Stimulated activated CD4-positive, alpha-beta T cell treated with anti-CD3 and anti-CD28 coated beads, TNF-alpha, amount 100 ng/mL, for 4 hours (primary cell): Measurements from ENCODE around the gene KRT6A.
"Not testable (repeated sequence)": the region's sequence is repeated elsewhere in the genome, so short reads cannot be mapped to it uniquely, and the experiment has no call there.

Experiments used
- DNase-seq, 3 experiments: peaks; one replicate each; pipeline ENCODE4 v3.0.0-alpha.2; 2020; ENCODE audit warnings: low read depth in 3 of 3

KRT6A gene

DNA sequence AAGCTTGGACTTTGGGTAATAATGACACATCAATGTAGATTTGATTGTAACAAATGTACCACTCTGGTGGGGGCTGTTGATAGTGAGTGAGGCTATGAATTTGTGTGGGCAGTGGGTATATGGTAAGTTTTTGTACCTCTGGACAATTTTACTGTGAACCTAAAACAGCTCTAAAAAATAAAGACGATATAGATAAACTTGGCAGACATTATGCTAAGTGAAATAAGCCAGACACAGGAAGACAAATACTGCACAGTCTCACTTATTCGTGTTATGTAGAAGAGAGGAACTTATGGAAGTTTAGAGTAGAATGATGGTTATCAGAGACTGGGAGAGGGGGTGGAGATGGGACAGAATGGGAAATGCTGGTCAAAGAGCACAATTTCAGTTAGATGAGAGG lies 28.2 kb downstream of the KRT6A start:
- no peak for DNase-seq

DNA sequence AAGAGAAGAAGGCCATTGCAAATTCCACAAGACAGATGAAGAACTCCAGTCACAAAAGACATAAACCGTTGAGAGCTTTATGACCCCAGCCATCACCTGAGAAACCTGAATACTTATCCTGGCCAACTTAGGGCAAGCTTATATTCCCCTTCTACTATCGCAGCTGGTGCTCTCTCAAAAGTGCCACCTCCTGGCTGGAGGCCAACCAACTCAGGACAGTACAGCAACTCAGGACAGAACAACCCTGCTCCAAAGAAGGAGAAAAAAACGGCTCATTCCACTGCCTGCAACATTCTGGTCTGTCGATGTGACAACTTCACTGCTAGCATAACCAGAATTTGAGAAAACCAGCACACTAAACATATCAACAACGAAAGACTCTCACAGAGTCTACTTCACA lies 31.4 kb downstream of the KRT6A start:
- no peak for DNase-seq

DNA sequence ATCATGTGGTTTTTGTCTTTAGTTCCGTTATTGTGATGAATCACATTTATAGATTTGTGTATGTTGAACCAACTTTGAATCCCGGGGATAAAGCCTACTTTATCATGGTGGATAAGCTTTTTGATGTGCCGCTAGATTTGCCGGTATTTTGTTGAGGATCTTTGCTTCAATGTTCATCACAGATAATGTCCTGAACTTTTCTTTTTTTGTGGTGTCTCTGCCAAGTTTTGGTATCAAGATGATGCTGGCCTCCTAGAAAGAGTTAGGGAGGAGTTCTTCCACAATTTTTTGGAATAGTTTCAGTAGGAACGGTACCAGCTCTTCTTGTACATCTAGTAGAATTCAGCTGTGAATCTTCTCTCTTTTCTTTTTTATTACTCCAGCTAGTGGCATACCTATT lies 34.2 kb downstream of the KRT6A start:
- no peak for DNase-seq

DNA sequence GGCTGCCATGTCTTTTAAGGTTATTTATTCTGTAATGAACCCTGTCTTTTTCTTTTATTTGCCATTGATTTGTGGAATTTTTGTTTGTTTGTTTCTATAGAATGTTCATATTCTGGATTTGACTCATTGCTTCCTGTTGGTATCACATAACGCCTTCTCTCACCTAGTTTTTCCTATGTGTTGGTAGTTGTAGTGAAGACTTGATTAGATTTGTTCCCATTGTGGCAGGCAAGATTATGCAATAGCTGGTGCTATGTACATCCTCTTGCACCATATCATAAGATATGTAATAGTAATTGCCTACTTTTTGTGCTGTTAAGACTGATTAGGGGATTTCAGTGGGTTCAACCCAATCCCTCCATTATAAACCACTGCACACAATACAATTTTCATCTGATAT lies 37.2 kb downstream of the KRT6A start:
- no peak for DNase-seq

DNA sequence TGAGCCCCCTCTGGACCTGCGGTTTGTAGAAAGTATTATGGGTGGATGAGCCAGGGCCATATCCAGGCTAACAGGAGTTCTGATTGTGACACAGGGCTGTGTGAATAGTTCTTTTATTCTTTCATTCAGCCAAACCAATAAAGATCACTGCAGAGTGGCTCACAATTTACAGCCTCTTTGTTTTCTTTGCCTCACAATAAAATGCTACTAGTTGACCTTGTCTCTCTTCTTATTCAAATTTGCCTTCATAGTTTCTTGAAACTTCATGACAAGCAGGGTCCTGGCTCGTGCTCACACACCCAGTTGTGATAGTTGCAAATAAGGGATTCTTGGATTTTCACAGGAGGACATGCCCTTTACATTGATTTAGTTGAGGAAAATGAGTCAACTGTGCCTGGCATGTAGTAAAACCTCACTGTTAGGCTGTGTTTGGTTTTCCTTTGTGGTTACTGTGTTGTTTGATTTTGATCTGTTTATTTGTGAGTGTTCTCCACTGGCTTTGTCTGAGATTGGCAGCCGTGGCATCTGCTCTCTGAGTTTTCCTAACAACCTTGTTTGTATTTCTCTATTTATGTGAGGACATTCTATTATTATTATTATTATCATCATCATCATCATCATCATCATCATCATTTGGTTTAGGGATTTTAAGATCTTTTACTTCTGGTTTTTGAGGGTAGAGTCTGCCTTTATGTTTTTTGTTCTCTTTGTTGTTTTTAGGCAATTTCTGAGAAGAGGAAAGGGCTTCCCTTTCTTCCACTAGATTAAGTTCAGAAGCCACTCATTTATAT lies 38.5 kb downstream of the KRT6A start:
- no peak for DNase-seq

DNA sequence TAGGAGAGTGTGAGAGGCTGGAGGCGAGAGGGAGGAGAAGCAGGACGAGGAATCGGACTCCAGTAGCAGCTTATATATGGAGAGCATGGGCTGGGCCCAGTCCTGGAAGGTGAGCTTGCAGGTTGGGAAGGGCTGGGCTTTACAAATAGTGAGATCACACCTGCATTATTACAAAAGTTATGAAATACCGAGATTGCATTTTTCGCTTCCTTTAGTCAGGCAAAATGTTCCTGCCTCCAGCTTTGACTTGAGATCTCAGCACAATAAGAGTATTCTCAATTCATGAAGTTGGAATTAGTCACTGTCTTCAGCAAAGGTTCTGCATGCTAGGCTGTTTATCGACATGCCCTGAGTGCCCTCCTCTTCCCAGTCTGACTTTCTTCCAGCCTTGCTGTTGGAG lies 41.0 kb downstream of the KRT6A start, which contains the start of gene KRT6B:
TSS of gene KRT6B (minus strand) at position 46 of the 400 bp plus-strand sequence. CDS start 68 bp downstream, outside the sequence.
- no peak for DNase-seq

DNA sequence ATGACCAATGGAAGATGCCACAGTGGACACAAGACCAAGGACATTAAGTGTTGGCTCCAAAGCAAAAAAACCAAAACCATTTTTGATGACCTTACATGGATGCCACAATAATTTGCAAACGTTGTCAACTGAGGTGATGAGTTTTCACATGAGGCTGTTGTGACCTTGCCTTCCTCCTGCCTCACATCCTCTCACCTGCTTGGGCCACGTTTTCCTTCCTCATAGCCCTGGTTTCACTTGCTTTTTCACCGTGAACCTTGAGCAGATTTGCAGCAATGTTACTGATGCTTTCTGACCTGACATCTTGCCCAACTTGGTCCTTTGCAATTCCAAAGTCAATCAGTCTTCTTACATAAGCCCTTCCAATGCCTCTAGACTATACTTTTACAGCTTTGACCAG lies 44.8 kb downstream of the KRT6A start:
- no peak for DNase-seq

DNA sequence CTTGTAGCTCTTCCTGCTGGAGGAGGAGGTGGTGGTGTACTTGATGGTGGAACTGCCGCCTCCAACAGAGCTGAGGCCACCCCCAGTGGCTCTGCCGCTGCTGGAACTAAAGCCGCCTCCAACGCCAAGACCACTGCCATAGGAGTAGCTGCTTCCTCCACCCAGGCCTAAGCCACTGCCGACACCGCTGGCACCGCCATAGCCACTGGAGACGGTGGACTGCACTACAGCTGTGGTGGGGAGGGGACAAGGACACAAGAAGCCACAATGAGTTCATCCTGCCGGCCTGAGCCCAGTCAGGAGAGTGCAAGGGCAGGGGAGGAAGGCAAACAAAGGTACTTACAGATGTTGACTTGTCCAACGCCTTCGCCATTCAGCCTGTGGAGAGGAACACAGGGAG lies 45.9 kb downstream of the KRT6A start:
- DNase-seq, result not testable (repeated sequence)

DNA sequence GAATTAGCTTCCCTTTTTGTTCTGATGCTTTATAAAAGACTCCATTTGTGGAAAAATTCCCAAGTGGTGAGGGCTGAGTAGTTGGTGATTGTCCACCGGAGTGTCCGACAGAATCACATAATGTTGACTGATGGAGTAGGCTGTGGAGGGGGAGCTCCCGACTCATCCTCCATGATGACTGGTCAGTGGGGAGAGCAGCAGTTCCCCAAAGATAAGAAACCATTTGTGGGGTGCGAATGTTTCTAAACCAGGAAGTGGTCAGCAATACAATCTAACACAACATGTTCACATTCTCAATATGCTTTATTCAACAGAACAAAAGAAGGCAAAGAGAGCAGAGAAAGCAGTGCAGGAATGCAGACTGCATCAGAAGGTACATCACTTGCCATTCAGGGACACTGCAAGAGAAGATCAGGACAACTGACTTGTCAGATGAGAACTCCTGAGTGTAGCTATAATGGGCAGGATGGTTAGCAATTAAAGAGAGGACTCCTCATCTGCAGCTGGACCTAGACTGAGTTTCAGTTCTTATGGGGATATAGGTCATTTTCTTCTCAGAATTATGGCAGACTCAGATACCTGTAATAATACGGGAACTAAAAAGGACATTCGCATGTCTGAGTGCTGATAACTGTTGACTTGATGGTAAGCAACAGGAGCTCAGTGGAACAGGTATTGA lies 46.6 kb downstream of the KRT6A start:
- DNase-seq, result no peak

DNA sequence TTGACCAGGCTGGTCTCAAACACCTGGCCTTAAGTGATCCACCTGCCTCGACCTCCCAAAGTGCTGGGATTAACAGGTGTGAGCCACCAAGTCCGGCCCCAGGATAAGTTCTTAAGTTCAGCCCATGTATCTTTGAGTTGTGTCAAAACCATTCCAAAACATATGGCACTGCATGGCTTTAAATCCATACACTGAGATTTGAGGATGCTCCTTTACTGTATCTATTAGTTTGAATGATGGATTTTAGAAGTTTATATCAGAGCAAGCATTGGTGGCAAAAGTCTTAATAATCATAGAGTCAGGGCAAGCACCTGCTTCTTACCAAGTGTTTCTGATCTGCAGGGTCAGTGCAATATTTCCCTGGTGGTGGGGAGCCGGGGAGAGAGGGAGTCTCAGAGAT lies 47.2 kb downstream of the KRT6A start:
- no peak for DNase-seq

DNA sequence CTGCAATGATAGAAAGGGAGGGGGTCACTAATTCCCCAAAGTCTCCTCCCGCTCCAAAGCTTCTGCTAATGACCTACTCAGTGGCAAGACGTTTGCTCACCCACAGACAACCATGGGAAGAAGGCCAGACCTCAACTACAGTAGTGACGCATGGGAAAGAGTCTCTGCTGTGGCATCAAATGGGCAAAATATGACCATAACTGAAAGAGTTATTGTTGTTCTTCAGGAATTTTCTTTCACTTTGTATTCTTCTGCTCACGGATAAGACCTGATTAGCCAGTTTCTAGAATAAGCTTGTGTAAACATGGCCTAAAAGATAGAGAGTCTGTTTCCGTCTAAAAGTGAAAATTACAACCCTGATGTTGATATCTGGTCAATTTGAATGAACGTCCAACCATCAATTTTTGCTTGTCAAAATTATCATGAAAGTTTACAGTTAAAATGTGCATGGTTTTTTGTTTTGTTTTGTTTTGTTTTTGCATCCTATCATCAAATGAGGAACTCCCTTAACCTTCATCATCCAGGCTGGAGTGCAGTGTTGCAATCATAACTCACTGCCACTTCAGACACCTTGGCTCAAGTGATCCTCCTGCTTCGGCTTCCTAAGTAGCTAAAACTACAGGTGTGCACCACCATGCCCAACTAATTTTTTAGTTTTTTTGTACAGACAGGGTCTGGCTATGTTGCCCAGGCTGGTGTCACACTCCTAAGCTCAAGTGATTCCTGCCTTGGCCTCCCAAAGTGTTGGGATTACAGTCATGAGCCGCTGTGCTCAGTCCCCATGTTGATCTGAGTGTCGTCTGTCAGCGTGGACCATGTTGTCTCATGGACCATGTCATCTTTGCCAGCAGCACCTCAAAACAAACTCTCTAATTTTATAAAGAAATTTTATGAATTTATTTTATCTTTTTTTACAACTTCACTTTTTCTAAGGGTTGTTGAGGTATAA lies 48.1 kb downstream of the KRT6A start:
- DNase-seq, result no peak

DNA sequence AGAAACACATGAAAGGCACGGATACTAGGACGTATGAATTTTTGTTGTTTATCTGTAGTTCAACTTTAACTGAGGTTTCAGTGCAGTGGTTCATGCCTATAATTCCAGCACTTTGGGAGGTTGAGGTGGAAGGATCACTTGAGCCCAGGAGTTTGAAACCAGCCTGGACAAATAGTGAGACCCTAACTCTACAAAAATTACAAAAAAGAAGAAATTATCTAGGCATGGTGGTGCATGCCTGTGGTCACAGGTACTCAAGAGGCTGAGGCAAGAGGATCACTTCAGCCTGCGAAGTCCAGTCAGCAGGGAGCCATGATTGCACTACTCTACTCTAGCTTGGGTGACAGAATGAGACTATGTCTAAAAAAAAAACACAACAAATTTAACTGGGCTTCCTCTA lies 49.1 kb downstream of the KRT6A start:
- no peak for DNase-seq

DNA sequence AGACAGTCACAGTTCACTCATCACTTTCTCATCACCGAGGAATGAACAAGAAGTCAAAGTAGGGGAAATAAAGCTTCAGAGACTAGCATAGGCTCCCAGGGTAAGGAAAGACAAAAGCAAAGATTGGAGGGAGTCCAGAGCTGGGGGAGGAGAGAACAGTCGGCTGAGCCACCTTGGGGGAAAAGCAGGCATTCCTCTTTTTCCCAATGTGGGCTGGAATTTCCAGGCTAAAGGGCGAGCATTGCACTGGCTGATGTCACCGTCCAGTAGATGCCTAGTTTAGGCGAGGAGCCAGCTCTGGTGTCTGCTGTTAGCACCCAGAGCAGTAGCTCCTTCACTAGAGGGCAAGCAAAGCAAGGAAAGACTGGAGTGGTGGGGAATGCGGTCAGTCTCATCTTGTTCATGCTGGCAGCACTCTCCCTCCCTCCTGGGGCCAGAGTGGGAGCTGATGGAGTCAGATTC lies 50.4 kb downstream of the KRT6A start:
- DNase-seq, result no peak

DNA sequence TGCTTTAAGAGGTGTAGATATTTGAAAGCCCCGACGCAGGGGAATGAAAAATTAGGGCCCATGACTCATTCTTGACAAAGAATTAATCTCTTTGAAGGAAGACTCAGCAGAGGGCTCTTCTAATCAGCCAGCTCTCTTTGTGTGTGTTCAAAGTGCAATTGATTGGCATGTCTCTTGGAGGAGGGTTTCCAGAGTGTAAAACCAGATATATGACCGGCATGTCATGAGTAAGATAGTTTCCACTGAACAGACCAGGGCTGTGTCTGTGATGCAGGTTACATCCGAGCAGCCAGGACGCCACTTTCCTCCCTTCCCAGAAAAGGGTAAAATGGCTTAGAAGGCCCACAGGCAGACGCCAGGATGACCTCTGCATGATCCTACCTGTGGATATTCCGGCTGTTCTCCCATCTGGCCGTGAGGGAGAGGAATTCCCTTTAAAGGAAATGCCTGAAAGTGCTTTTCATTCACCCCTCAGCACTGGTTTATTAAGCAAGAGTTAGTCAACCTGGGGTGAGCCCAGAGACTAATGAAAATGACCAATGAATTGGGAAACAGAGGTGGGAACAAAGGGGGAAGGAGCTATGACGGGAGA lies 51.6 kb downstream of the KRT6A start:
- DNase-seq, result no peak

DNA sequence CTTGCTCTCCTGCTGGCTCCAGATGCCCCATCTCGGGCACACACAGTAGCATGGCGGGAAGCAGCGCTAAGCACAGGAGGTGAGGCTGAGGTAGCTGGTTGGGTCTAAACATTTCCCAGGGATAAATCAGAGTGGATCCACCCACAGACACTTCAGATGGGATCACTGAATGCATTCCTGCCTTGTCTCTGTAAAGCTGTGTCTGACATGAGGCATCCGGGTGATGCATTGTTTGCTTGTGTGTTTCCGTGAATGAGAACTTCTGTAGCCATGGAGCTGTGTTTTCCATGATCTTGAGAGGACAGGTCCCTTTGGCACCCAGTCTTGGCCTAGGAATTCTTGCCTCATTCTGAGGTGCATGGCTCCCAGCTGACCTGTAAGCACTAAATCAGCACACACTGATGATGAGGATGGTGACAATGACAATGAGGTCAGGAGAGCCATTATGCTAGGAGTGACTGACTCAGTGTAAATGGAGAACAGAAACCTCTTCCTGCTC lies 52.2 kb downstream of the KRT6A start:
- no peak for DNase-seq

DNA sequence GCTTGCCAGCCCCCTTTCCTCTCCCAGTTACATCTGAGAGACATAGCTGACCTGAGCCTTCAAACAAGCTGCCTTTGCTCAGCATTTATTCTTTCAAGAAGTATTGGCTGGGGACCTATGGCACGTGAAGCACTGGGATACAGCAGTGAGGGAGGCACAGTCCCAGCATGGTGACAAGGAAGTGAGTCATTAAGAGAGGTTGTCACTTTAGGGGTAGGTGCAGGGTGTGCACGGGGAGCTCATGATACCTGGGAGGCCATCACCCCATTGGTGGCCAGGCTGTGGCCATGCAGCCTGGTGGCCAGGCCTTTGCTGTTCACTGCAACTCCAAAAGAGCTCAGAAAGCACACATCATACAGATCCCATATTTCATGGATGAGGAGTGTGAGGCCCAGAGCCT lies 53.2 kb downstream of the KRT6A start:
- DNase-seq, result no peak

DNA sequence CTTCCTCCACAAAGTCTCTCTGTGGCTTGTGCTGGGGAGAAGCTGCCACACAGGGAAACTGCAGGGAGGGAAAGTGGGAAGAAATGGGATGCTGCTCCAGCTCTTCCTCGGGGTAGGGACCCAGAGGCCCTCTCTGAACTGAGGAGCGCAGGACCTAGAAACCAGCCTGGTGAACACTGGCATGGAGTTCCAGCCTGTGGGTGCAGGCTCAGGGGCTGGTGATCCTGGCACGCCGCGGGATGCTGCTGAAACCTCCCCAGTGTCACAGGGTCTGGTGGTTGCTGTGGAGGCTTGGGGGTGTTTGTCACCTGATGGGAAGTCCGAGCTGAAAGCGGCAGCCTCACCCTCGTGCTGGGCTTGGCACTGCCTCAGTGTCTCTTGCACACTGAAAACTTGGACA lies 53.6 kb downstream of the KRT6A start:
- DNase-seq, result no peak

DNA sequence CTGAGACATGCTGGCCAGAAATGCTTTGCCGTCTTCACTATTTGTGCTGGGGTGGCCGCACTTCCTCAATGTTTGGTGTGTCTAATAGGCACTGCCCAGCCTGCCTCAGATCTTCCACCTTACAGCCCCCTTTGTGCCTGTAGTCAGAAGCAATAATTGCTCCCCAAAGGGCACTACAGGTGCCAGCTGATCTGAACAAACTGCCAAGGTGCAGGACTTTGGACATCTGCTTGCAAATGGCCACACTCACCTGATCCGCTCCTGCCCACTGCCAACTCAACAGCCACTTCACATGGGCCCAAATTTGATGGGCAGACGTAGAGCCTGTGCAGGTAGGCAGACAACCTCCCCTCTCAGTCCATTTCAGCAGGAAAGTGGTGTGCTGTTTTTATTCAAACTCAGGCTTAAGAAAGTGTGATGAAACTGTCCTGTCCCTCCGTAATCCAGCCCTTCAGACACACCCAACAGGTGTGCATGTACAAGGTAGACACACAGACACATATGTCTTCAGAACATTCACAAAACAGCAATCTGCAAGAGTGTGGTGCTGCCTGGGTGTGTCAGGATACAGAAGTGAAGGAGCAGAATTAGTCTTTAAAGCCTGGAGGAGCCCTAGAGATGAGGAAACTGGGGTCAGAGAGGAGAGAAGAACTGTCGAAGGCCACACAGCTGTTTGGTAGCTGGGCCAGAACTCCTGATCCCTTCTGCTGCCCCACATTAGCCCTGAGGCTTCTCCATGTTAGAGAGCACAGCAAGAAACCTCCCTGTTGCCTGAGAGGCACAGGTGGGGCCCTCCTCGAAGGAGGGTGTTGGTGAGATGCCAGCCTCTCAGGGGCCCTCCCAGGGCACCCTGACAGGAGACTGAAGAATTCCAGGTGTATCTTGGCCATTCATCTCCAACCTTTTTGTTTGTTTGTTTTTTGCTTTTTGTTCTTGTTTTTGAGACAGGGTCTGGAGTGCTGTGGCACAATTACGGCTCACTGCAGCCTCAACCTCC lies 54.5 kb downstream of the KRT6A start:
- no peak for DNase-seq

DNA sequence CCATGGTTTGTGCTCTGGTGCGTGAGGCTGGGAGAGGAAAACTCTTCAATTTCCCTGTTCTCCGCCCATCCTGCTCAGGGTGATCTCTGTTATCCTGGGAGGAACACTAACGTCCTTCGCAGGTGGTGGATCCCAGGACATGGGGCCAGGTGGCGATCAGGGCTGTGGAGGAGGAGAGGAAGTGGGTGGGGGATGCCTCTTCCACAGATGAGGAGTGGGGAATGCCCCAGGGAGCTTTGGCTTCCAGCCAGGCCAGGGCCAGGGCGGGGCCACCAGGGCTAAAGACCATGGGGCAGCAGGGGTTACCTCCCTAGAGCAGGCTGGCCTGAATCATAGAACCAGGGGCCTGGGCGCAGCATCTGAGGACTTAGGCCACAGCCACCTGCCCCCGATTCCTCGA lies 55.5 kb downstream of the KRT6A start:
- DNase-seq, result no peak
